NCI-H1092 (cell line): Measurements from ENCODE around the gene KRT4.

Experiments
- DNase-seq: peaks from one replicate; lab custom pipeline; 2025; lab: John Stamatoyannopoulos, UW

Gene KRT4

DNA sequence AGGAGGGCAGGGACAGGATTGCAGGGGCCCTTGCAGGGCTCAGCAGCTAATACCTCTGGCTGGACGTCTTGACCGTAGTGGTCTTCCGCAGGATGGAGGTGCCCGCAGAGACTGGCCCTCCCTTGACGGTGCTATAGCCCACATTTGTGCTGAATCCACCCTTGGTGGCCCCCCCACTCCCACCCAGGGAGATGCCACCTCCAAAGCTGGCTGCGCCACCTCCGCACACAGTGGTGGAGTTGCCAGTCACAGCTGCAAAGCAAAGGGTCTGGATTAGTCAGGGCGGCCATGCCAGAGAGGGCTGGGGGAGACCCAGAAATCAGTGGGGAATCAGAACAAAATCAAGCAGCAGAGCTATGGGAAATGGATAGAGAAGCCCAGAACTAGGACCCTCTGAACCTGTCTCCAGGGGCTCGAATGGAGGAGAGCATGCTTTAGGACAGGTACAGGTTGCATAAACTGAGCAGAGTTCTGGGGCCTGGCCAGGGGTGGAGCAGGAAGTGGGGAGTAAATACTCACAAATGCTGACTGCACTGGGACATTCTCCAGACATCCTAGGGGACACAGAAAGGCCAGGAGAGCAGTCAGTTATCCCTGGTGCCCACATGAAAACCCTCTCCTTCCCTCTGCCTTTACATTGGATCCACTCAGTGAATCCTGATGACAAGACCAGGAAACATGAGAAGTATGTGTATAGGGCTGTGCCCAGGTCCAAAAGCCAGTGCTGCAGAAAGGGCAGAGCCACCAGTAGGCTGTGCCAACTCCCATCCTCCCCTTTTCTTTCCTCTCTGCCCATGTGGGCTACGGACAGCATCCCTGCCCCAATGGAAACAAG lies 8.1 kb upstream of the KRT4 start:
- no peak for DNase-seq

- DNase-seq: no peak
Observed at GRCh38 chr12:52821071-52821730, 7.3 kb upstream of the KRT4 start.

DNA sequence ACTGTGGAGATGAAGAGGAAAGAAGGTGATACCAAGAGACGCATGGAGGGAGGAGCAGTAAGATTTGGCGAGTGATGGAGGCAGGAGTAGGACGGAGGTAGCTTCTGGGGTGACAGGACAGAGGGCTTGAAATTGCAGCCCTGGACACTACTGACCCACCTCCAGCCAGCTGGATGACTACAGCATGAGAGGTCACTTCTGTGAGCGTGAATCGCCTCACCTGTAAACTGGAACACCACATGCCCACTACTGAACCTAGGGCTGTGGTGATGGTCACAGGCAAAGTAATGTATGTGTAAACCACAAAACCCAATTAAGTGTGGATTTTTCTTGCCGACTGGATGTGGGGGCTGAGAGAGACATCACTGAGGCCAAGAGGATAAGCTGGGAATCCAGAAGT lies 6.6 kb upstream of the KRT4 start:
- DNase-seq: no peak

DNA sequence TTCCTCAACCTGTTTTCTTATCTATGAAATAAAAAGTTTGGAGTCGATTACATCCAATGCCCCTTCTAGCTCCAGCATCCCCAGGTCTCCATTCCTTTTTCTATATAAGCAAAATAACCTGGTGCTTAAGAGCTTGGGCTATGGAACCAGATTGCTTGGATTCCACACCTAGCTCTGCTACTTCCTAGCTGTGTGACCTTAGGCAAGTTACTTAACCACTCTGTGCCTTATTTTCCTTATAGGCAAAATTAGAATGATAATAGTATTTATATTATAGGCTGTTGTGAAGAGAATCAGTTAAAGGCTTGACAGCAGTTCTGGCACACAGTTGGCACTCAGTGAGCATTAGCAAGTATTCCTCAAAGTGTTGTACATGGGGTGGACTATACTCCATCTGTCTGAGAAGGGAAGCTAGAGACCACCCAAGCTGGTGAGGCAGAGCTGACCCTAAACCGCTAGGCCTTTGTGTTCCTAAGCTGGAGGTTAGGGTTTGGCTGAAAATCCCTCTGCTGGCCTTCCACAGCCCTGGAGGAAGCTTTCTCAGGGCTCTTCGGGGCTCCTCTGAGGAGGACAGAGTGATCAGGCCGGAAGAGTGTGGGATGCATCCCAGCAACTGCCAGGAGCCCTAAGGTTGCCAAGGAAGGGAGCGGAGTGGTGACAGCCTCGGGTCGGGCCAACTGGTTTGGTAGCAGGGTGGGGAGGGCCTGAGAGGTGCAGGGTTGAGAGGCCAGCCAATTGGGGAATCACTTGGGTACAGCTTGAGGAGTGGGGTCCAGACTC lies 6.0 kb upstream of the KRT4 start:
- DNase-seq: no peak

DNA sequence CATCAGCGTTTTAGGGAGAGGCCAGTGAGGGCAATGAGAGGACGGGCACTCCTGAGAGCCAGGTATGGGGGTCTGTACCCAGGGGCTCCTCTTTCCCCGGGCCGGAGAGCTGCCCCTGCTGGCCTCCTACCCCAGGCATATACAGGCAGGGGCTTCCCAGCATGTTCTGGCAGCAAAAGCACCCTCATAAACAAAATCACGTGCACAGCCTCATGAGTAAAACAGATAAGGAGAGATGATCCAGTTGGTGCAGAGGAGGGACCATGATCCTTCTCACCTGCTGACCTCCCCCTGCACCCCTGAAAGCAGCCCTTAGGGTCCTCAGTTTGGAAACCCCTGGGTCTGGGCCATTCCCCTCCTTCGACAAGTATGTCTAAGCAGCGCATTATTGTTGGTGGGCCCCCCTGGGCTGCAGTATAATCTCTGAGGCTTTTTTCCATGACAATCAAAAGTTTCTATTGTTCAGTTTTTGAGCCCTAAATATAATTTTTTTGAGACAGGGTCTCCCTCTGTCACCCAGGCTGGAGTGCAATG lies 5.0 kb upstream of the KRT4 start:
- no peak for DNase-seq

- DNase-seq: no peak
Observed at GRCh38 chr12:52818388-52818787, 4.5 kb upstream of the KRT4 start.

DNA sequence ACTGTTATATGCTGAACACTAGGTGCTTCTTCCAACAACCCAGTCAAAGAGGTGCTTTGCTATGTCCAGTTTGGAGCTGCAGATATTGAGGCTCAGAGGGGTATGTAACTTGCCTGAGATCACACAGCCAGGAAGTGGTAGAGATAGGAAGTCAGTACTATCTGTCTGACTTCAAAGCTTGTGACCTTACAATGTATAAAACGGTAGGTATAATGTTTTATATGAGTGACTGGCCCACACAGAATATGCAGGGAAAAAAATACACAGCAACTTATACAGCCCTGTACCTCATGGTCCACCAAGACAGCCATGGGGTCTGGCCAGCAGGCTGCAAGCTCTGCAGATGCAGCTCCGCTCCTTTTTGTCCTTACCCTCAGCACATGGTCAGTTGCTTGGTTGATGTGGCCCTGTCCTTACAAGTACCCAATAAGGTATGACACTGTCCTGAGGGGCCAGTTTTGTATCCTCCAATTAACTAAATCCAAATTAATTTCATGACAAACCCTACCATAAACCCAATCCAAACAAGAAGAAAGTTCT lies 3.9 kb upstream of the KRT4 start:
- DNase-seq: no peak

- no peak for DNase-seq
Observed at GRCh38 chr12:52817003-52817698, 3.2 kb upstream of the KRT4 start.

DNA sequence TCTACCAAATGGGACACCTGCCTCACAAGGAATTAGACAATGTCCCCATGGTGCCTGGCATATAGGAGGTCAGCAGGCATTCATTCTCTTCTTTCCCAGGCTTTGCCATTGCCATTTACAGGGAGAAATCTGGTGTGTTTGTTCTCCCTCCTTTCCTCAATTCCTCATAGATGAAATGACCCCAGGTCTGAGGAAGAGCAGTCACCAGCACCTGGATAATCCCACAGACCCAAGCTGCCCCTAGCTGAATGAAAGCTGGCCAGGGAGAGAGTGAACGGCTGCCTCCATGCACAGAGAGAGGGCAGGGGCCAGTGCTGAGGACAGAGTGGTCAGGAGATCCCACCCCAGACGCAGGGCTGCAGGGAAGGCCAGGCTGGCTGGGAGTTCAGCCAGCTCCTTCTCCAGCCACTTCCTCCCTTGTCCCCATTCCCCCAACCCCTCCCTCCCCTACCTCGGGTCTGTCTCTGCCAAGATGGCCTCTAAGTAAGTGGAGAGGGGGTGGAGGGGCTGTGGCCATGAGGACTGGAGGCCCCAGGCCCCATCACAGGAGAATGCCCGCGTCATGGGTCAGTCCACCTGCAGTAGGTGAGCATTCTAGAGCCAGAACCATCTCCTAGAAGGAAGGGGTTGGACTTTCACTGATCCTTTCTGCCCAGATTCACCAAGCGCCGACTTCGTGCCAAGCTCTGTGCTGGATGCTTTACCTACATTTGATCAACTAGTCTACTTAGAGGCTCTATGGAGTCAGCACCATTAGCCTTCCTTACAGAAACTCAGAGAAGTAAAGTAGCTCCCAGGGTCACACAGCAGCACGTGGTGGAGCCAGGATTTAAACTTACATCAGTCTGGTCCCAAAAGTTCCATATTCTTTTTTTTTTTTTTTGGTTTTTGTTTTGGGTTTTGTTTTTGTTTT lies 2.0 kb upstream of the KRT4 start:
- no peak for DNase-seq

DNA sequence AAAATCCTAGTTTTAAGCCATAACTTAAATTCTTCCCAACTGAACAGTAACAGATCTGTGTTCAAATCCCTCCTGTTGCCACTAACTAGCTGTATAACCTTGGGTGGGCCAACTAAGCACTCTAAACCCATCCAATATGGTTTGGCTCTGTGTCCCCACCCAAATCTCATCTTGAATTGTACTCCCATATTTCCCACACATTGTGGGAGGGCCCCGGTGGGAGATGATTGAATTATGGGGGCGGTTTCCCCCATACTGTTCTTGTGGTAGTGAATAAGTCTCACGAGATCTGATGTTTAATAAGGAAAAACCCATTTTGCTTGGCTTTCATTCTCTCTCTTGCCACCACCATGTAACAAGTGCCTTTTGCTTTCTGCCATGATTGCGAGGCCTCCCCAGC lies 1.2 kb upstream of the KRT4 start:
- no peak for DNase-seq

DNA sequence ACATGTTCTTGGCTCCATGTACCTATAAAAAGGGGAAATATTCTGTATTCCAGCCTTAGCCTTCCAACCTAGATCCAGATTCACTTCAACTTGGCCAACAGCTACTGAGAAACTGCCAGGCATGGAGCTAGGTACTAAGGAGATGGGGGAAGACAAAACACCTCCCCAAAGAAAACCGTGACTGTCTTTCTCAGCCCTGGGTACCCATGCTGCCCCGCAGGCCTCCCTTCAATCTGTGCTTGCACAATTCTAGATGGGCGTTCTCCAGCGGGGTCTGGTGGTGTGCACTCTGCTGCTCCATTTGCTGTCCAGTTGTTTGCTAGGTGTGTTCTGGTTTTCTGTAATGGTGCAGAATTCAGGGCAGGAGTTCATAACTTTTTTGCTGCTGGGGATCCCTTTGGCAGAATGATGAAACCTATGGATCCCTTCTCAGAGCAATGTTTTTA lies 817 bp upstream of the KRT4 start:
- DNase-seq: no peak

DNA sequence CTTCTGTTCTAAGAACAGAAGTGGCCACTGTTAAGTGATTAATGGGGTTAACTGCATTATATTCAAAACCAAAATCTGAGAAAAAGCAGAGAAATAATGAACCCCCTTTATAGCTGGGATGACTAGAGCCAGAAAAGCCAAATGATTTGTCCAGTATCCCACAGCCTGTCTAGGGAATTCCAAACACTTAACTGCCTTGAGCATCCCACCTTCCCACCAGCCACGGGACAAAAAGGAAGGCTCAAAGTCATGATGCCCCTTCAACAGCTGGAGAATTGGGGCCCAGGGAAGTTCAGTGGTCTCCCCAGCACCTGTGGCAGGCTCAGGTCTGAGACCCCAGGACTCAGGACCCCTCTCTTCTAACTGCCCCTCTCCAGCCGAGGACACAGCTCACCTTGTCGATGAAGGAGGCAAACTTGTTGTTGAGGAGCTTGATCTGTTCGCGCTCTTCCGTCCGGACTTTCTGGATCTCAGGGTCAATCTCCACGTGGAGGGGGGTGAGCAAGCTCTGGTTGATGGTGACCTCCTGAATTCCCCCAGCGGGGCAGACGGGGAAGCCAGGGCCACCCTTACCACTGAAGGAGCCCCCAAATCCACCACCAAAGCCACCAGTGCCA lies 605 bp downstream of the KRT4 start:
- no peak for DNase-seq

DNA sequence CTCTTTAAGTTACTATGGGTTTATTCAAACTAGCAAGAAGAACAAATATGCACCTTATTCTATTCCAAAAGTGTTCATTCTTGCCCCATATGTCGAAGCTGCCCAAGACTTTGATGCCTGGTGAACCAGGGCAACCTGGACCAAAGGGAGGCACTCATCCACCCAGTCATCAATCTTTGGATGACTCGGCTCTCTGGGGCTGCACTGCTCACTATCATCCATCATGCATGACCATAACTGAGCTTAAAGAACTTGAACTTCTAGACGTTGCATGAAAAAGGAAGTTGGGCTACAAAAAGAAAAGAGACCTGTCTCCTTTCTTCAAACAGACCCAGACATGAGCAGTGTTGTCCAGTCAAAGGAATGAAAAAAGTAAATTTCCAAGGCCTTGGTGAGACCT lies 1.2 kb downstream of the KRT4 start:
- no peak for DNase-seq

DNA sequence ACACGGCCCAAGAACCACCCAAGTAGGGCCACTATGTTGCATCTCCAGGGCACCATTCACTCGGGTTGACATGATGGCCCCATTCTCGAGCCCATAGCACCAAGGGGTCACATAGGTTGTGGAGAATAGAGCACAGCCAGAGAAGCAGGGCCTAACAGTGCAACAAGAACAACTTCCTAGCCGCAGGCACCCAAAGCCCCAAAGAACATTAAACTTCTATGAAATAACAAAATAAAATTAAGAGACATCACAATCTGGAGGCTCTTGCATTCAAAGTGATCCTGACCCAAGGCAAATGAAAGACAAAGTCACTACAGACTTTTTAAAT lies 1.9 kb downstream of the KRT4 start:
- no peak for DNase-seq

- DNase-seq: no peak
Observed at GRCh38 chr12:52811191-52812072, 2.5 kb downstream of the KRT4 start.

DNA sequence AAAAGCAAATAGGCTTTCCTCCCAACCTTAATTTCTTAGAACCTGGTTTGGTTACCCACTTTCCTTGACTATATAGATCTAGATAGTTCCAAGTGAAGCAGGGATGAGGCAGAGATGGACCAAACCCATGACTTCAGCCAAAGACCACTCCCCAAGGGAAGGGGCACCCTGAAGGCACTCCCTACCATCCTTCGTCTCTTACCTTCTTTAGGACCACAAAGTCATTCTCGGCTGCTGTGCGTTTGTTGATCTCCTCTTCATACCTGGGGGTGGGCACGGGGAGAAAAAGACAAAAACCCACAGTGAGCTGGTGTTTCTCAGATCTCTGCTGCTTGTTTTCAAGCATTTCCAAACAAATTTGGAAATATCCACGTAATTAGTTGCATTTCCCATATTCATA lies 3.4 kb downstream of the KRT4 start:
- DNase-seq: no peak

- no peak for DNase-seq
Observed at GRCh38 chr12:52809166-52809565, 4.8 kb downstream of the KRT4 start.

- no peak for DNase-seq
Observed at GRCh38 chr12:52808573-52809160, 5.2 kb downstream of the KRT4 start.
